ENCODE data around the gene MYO6.

GRCh38 chr6:75719133-75719532, 29.9 kb upstream of the MYO6 start:
- TF ChIP-seq CTCF (conservative IDR thresholded peaks at IDR 0.05; ENCODE audit: low read length) = no peak
- TF ChIP-seq EZH2phosphoT487 (IDR thresholded peaks at IDR 0.05; ENCODE audit: borderline replicate concordance, low read depth, low read length) = no peak

Measured in OCI-LY7 (cell line).